HG02884 (cell line): ENCODE measurements around the gene MYRFL.
"Not testable (repeated sequence)": the region's sequence is repeated elsewhere in the genome, so short reads cannot be mapped to it uniquely, and the experiment has no call there.

Experiments used
- ATAC-seq: cut with Tn5 transposase; IDR thresholded peaks from one replicate; pipeline ENCODE4 v1.9.1; 2021; ENCODE audit warnings: mild to moderate bottlenecking, moderate library complexity; ENCODE audit not compliant: unreplicated experiment

The MYRFL gene

DNA sequence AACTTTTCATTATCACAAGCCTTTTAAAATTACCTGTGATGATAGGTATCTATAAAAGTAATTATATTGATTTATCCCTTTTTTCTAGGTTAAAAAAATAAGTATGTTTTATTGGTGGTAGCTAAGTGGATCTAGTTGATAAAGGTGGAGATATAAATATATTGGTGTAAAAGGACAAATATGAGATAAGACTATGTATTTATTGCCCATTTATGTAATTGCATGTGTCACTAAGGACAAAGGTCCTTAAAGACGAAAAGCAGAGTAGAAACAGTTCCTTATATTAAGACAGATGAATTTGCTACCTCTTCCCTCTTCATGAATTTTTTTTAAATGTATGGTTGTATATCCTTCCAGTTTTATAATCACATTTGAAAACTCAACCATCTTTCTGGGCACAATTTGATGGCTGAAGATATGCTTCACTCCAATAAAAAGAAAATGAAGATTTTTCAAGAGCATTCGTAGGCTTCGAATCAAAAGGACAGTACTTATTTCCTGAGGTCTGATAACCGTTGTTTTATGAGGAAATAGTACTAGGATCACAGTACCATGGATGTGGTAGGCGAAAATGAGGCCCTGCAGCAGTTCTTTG lies at the start of gene MYRFL:
MYRFL (plus strand) TSS at position 262 of the 595 bp plus-strand sequence; CDS start at position 553, 291 bp downstream.
- ATAC-seq, result no peak

DNA sequence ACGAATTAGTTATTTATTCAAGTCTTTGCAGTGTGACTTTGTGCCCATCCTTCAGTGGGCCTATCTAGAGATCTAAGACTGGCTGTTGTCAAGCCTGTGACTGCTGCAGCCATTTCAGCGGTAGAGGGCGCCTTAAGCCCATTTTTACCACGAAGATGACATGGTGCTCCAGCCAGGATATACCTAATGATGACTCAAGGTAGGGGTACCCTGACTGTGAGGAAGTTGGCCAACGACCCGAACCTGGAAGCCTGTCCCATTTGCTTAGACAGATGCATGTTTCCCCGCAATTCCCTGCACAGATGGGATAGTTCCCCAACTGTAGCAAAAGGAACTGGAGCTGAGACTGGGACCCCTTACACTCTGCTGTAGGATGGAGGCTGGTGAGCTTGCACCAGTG lies 45.1 kb upstream of the MYRFL start:
- ATAC-seq, result no peak

DNA sequence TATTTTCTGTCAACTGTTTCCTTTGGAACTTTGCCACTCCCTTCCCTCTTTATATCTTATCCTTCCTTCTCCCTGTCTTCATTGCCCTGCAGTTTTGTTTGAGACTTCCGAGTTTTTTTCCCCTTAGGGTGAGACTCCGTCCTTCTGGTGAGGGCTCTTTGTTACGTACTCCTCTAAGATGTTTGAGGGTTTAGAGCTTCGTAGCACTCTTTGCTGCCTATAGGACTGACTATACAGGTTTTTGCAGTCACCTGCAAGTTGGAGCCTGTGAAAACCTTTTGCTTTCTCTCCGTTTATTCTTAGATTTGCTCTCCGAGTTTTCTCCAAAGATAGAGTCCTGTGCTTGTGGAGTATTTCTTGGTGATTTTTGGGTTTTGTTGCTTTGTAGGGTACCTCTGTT lies 41.7 kb upstream of the MYRFL start:
- no peak for ATAC-seq

DNA sequence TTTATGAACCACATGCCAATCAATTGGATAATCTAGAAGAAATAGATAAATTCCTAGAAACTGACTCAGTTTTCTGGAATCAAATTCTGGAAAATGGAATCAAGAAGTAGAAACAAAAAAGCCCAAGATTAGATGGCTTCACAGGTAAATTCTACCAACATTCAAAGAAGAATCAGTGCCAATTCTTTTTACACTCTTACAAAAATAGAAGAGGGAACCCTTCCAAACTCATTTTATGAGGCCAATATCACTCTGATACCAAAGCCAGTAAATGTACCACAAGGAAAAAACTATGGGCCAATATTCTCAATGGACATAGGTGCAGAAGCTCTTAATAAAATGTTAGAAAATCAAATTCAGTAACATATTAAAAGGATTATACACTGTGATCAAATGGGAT lies 35.7 kb upstream of the MYRFL start:
- ATAC-seq, result no peak

DNA sequence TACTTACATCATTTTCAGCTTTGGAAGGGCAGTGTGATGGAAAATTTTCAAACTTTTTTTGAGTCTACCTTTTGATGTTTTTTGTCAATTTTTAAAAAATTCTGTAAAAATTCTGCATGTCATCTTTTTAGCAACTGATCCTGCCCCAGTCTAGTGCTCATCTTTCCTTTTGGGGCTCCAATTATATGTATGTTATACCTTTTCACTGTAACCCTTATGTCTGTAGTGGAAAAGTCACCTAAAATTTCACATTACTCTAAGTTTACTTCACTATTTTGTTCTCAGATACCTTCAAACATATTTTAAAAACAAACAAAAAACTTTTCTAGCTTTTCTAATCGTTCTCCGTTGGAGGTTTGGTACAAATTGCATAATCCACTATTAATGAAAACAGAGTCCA lies 32.5 kb upstream of the MYRFL start:
- no peak for ATAC-seq

DNA sequence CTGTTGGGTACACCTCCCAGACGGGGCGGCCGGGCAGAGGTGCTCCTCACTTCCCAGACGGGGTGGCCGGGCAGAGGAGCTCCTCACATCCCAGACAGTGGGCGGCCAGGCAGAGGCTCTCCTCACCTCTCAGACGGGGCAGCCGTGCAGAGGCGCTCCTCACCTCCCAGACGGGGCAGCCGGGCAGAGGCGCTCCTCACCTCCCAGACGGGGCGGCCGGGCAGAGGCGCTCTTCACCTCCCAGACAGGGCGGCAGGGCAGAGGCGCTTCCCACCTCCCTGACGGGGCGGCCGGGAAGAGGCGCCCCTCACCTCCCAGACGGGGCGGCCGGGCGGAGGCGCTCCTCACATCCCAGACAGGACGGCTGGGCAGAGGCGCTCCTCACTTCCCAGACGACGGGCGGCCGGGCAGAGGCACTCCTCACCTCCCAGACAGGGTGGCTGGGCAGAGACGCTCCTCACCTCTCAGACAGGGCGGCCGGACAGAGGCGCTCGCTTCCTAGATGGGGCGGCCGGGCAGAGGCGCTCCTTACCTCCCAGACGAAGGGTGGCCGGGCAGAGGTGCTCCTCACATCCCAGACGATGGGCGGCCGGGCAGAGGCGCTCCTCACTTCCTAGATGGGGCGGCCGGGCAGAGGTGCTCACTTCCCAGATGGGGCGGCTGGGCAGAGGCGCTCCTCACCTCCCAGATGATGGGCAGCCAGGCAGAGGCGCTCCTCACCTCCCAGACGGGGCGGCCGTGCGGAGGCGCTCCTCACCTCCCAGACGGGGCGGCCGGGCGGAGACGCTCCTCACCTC lies 17.7 kb upstream of the MYRFL start:
- not testable (repeated sequence) for ATAC-seq

DNA sequence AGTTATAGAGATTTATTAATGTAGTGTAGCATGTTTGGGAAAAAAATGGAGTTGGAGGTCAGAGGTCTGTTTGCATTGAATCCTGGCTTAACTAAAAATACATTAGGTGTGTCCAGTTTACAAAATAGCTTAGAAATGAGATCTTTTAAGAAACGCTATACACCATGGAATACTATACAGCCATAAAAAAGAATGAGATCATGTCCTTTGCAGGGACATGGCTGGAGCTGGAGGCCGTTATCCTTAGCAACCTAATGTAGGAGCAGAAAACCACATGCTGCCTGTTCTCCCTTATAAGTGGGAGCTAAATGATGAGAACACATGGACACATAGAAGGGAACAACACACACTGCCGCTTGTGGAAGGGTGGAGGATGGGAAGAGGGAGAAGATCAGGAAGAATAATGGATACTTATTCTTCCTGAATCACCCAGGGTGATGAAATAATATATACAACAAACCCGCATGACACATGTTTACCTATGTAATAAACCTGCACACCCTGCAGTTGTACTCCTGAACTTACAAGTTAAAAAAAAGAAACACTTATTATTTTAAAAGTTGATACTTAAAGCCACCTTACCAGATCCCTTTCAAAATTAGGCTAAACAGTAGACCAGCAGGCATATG lies 14.0 kb upstream of the MYRFL start:
- ATAC-seq, result no peak

DNA sequence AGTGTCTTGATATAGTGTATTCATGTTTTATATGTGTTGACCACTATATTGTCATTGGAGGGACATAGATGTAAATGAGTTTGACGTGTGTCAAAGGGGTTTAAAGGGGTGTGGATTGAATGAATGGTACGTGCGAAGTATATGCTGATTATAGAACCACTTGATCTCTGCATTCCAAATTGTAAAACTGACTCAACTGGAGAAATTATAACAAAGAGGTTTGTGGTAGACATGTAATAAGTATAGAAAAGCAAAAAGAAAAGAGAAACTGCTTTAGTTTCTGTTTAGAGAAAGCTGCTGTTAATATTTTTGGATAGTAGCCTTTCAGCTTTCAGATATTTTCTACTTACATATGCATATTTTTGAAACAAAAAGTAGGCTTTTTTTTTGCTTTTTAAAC lies 8.9 kb upstream of the MYRFL start:
- no peak for ATAC-seq

DNA sequence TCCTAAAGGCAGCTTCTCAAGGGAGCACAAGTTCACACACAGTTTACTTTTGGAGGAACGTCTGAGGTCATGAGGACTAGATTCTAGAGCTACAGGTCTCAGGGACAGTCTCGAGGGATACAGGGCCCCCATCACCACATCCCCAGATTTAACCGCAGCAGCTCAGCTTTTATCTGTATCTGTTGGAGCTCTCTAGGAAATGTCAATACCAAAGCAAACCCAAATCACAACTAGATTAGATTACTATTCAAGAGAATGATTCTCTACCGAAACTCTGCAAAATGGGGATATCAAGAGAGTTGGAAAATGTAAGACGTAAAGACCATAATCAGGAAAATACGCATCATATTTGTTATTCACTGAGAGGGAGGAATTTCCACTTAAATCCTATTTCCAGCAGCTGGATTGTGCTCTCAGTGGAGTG lies 4.0 kb upstream of the MYRFL start:
- ATAC-seq, result no peak

DNA sequence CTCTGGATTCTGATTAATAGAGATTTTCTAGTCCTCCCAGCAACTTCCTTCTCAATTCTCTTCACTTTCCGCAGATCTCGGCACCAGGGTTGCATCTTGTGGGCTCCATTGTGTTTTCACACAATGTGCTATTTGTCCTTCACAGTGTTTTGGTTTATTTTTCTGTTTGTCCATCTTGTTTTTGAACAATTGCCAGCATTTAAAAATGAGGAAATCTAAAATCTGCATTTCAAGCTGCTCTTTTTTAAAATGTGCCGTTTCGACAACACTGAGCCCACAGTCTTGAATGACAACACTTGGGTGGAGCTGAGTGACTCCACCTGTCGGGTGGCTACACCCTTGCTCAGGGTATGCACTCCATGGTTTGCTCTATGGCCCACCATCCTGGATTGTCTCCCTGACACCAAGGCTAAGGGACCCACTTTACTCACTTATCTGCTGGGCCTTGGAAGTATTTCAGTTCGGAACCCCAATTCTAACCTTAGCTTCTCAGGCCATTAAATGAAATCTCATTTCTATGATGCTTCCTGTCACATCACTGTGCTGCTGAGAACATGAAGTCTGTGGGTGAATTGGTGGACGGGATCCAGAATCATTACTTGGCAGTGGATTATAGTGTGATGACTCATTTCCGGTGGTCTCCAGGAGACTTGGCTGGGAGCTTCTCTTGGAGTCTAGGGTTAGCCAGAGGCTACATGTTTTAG lies 3.4 kb upstream of the MYRFL start:
- no peak for ATAC-seq

DNA sequence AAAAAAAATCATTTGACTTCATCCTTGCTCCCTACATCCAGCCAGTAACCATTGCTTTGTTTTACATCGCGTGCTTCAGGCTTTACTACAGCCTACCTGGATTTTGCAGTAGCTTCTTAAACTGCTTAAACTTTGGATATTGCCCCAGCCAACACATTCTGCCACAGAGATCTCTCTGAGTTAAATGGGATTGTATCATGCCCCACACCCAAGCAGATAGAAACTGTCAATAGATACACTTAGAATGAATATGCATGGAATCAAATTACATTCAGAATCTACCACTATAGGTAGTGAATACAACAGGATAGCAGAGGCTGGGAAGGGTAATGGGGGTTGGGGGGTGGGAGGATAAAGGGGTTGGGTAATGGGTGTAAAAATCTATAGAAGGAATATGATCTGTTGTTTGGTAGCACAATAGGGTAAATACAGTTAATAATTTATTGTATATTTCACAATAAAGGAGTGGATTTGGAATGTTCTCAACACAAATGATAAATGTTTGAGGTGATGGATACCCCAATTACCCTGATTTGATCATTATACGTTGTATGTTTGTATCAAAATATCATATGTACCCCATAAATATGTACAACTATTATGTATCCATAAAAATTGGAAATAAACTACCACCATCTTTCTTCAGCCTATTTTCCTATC lies 2.7 kb upstream of the MYRFL start:
- no peak for ATAC-seq

DNA sequence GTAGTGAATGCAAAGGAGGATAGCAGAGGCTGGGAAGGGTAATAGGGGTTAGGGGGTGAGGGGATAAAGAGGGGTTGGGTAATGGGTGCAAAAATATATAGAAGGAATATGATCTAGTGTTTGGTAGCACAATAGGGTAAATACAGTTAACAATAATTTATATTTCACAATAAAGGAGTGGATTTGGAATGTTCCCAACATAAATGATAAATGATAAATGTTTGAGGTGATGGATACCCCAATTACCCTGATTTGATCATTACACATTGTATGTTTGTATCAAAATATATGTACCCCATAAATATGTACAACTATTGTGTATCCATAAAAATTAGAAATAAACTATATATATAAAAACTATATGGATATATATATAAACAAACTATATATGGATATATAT lies 999 bp upstream of the MYRFL start:
- ATAC-seq, result no peak

DNA sequence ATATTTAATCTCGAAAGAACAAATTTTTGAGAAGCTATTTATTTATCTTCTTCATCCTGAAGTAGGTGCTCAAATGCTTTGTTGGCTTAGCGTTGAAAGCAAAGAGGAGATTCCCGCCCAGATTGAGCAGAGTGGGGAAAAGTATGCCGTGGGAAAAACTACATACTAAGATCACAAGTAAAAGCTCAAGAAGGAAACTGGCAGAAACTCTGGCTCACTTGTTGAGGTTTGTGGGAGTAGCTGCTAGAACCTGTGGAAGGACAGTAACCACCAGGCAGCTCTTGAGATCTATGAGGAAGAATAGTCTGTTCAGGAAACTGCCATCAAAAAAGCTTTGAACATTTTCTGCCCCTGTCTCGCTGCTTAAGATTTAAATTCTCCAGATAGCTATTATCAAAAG lies 3.9 kb downstream of the MYRFL start:
- ATAC-seq, result no peak

DNA sequence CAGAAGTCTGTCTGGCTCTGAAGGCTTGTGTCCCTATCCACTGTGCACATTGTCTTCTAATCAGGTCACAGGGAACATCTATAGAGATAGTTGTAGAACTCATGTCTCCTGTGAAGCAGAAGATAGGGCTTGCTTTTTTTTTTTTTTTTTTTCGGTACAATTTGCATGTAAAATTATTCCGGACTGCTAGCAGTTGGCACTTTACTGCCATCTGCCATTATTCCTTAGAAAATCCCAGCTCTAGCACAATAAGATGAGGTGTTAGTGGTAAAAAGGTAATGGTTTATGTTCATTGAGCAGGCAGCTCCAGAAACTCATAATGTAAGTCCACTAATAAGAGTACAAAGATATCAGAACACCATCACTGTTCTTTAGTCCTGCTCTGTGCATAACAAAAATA lies 8.7 kb downstream of the MYRFL start:
- no peak for ATAC-seq

DNA sequence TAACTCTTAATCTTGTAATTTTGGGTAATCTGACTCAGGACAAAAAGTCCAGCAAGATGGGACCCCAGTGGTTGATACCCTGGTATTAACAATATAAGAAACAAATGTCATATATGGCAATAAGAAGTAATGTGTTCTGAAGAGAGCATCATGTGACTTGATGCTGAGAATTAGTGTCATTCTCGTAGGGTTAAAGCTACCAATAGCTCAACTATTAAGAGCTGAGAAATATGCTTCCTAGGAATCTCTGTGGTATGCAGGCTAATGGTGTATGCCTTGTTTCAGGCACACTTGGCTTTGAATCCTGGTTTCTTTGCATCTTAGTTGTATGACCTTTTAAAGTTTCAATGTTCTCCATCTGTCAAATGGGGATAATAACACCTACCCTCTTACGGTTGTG lies 9.1 kb downstream of the MYRFL start:
- ATAC-seq, result no peak

DNA sequence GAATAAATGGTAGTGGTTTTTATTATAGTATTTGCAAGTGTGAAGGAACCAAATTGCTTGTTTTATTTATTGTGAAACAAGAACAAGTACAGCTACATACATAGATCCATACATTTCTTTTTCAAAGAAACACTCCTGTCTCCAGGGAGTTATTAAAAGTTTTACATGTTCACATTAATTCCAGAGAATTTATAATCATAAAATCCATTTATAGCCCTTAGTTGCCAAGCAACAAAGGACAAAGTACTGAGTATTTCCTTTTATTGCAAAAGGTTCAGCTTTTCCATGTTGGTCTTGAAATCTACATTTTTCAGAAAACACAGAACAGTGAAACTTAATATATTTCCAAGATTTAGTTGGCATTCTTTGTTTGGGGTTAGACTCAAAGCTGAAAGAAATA lies 9.5 kb downstream of the MYRFL start:
- no peak for ATAC-seq

DNA sequence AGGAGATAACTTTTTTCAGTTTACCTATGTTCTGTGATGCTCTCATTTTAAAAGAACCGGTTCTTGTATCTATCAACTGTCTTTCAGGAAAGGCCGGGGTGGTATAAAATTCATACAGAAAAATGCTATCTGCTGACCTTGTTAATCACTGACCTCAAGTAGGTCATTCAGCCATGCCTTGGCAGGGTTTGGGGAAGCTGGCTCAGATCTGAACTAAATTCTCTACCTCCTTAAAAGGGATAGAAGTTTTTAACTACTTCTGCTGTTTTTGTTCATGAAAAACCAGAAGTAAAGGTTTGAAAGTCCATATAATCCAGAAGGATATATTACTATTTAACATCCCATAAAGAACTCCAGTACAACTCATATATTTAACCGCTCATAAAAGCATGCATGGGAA lies 10.1 kb downstream of the MYRFL start:
- ATAC-seq, result no peak

DNA sequence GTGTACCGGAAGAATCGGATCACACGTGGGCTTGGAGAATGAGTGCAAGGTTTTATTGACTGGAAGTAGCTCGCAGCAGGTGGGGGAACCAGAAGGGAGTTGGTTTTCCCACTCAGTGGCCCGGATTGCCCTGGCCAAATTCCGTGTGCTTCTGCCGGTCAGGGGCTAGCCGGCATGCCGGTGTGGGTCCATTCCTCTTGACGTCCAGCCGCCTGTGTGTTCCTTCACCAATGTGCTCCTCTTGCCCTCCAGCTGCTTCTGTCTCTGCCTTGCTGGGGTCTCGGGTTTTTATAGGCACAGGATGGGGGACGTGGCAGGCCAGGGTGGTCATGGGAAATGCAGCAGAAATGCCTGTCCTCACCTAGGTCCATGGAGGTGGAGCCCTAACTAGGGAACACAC lies 11.0 kb downstream of the MYRFL start:
- ATAC-seq, result no peak

DNA sequence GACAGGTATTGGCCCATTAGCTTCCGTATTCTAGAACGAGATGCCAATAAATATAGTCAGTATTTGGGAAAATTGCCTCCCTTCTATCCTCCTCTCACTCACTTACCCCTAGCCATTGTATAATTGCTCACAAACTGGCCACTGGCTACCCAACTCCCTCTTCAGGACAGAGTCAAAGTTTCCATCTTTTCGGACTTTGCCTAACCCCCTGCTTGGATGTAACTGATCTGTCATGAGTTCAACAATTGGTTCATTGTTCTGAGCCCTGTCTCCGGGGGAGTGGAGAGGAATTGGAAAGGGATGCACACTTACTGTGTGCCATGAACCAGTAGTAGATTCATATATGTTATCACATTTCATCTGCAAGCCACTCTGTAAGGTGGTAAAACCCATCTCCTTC lies 12.2 kb downstream of the MYRFL start:
- ATAC-seq, result no peak

DNA sequence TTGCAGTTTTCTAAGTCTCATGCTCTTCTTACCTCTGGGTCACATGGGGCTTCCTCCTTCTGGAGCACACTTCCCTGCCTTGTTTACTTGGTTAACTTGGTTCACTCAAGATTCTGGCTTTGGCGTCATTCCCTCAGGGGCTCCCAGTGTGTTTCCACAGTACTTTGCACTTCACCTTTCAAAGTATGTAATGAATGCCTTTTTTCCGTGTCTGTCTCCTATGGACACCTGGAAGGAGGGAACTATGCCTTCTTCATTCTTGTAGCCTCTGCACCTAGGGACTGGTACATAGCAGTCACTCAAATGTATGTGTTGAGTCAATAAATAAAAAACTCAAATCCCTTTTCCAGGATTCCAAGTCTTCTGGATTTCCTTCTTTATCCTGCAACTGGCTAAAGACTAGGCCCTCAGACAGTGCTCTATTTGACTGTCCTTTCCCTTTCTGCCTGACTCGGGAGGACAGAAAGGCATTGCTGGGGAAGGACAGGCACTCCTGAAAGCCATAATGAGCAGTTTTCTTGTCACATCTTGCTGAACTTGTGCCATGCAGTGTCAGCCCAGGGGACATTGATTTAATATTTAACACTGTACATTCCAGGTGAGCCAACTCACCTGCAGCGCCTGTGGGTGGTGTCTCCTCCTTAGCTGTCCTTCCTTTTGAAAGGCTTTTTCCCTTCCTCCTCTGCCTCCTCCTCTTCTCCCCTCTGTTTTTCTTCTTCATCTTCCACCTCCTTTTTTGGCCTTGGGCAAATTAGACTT lies 12.8 kb downstream of the MYRFL start:
- no peak for ATAC-seq
